ENCODE data around the gene C9orf85. TPM values are rescaled to one million over a fixed set of nuclear protein-coding genes. Genes with fewer than 3 reads are reported as not detected.

Gene C9orf85
- total and polyA plus RNA-seq, 5 donors from 2014 or later = 7.2 to 14.7 (median 10.5) TPM

- Histone ChIP-seq H3K4me3 (ENCODE audit: low read depth, low read length) (no peak overlapping the region), H3K9me3 (ENCODE audit: control insufficient read depth in 2 of 2, low read length in 2 of 2) (no peaks in the 10 kb centered on the region), H3K4me1 (ENCODE audit: control insufficient read depth, insufficient read depth, low read length, poor library complexity, severe bottlenecking) (no peaks in the 10 kb centered on the region), H3K36me3 (ENCODE audit: control insufficient read depth, insufficient read depth, low read length) (no peaks in the 10 kb centered on the region), H3K27me3 (ENCODE audit: control insufficient read depth, insufficient read depth, low read length) (no peaks in the 10 kb centered on the region), H3K27ac (ENCODE audit: insufficient read depth, low read length, poor library complexity, severe bottlenecking) (no peak overlapping the region)
- ATAC-seq (ENCODE audit: low read depth in 2 of 2) (no peak), DNase-seq (no peak)
- no peaks in the 10 kb centered on the region for H3K27me3 Mint-ChIP-seq
- H3K4me1 Mint-ChIP-seq = peaks cover 8 to 19% (median 14%) of the 10 kb centered on the region in 4 donors
- no peak overlapping the region for H3K27ac Mint-ChIP-seq
- H3K36me3 Mint-ChIP-seq = peaks cover 22% of the 10 kb centered on the region
- H3K9me3 Mint-ChIP-seq = peaks cover 0 to 3% (median 0%) of the 10 kb centered on the region in 7 donors
- H3K4me3 Mint-ChIP-seq = no peak overlapping the region
Observed at GRCh38 chr9:71929791-71930440, 18.5 kb downstream of the C9orf85 start.

- H3K4me3 ChIP-seq (ENCODE audit: low read depth, low read length) = no peak overlapping the region
- H3K27ac ChIP-seq (ENCODE audit: insufficient read depth, low read length, poor library complexity, severe bottlenecking) = no peak overlapping the region
- H3K9me3 ChIP-seq (ENCODE audit: control insufficient read depth in 2 of 2, low read length in 2 of 2) = no peaks in the 10 kb centered on the region
- peaks cover 22% of the 10 kb centered on the region for H3K36me3 Mint-ChIP-seq
- ATAC-seq (ENCODE audit: low read depth in 2 of 2) = no peak
- H3K36me3 ChIP-seq (ENCODE audit: control insufficient read depth, insufficient read depth, low read length) = no peaks in the 10 kb centered on the region
- H3K27me3 ChIP-seq (ENCODE audit: control insufficient read depth, insufficient read depth, low read length) = no peaks in the 10 kb centered on the region
- H3K4me1 Mint-ChIP-seq = peaks cover 16 to 27% (median 22%) of the 10 kb centered on the region in 4 donors
- H3K4me1 ChIP-seq (ENCODE audit: control insufficient read depth, insufficient read depth, low read length, poor library complexity, severe bottlenecking) = no peaks in the 10 kb centered on the region
- peaks cover 0 to 3% (median 0%) of the 10 kb centered on the region in 7 donors for H3K9me3 Mint-ChIP-seq
- no peak for DNase-seq
- no peak overlapping the region for H3K4me3 Mint-ChIP-seq
- no peaks in the 10 kb centered on the region for H3K27me3 Mint-ChIP-seq
- H3K27ac Mint-ChIP-seq = no peak overlapping the region
Observed at GRCh38 chr9:71931166-71931565, 19.7 kb downstream of the C9orf85 start.

DNA sequence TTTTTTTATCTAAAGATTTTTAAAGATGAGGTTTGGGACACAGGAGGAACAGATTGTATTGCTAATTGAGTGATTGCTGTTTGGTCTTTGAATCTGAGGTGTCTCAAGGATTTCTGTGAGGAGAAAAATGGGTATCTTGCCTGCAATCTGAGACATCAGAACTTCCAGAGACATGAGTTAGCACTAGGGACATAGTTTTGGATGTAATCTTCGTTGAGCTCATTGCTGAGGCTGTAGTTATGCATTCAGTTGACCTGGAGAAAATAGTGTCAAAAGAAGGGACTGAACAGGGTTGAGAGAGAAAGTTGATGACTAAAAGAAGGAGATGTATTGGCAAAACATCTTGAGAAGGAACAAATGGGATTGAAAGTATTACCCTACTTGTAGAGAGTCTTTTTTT is 24.6 kb downstream of the C9orf85 start:
- Mint-ChIP-seq H3K4me1 (peaks cover 20 to 35% (median 25%) of the 10 kb centered on the region in 4 donors), H3K27ac (peak overlapping the region in 1 of 3 donors; percentile 59)

DNA sequence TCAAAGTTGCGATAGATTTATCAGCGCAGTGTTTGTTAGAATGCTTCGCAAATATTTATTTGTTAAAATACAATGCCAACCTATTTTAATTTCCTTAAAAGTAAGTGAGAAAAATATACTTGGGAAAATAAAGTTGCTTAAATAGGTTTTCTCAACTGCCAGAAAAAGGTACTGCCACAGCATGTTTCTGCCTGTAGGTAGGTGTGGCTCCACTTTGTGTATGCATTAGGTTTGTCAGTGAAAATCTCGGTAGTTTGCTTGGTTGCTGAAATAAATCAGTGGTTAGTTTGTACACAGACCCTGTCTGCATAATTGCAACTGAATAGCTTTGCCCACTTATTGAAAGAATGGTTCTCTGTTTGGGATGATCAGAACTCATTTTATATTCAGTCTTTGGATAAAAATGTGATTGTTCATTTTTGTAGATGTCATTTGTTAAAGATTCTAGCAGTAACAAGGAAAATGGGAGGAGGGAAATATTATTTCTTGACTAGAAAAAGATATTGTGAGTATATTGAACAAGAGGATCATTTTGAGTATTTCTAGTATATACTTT is 25.7 kb downstream of the C9orf85 start:
- DNase-seq = no peak
- Histone ChIP-seq H3K27me3 (ENCODE audit: control insufficient read depth, insufficient read depth, low read length) (no peaks in the 10 kb centered on the region), H3K36me3 (ENCODE audit: control insufficient read depth, insufficient read depth, low read length) (no peaks in the 10 kb centered on the region), H3K9me3 (ENCODE audit: control insufficient read depth in 2 of 2, low read length in 2 of 2) (no peaks in the 10 kb centered on the region), H3K4me1 (ENCODE audit: control insufficient read depth, insufficient read depth, low read length, poor library complexity, severe bottlenecking) (no peaks in the 10 kb centered on the region), H3K4me3 (ENCODE audit: low read depth, low read length) (no peak overlapping the region), H3K27ac (ENCODE audit: insufficient read depth, low read length, poor library complexity, severe bottlenecking) (no peak overlapping the region)
- Mint-ChIP-seq H3K9me3 (peaks cover 0 to 3% (median 0%) of the 10 kb centered on the region in 7 donors), H3K4me3 (no peak overlapping the region), H3K27ac (no peak overlapping the region), H3K4me1 (peaks cover 24 to 46% (median 34%) of the 10 kb centered on the region in 4 donors), H3K27me3 (no peaks in the 10 kb centered on the region), H3K36me3 (peaks cover 10% of the 10 kb centered on the region)
- ATAC-seq (ENCODE audit: low read depth in 2 of 2) = no peak

More for the DNA sequence above, 24.6 kb downstream of the C9orf85 start:
- Mint-ChIP-seq H3K9me3 (peaks cover 0 to 3% (median 0%) of the 10 kb centered on the region in 7 donors), H3K27me3 (no peaks in the 10 kb centered on the region), H3K36me3 (peaks cover 15% of the 10 kb centered on the region), H3K4me3 (no peak overlapping the region)
- no peaks in the 10 kb centered on the region for H3K9me3 ChIP-seq (ENCODE audit: control insufficient read depth in 2 of 2, low read length in 2 of 2)
- no peak for ATAC-seq (ENCODE audit: low read depth in 2 of 2)
- H3K36me3 ChIP-seq (ENCODE audit: control insufficient read depth, insufficient read depth, low read length) = no peaks in the 10 kb centered on the region
- DNase-seq = no peak
- H3K4me3 ChIP-seq (ENCODE audit: low read depth, low read length) = no peak overlapping the region
- no peak overlapping the region for H3K27ac ChIP-seq (ENCODE audit: insufficient read depth, low read length, poor library complexity, severe bottlenecking)
- H3K27me3 ChIP-seq (ENCODE audit: control insufficient read depth, insufficient read depth, low read length) = no peaks in the 10 kb centered on the region
- H3K4me1 ChIP-seq (ENCODE audit: control insufficient read depth, insufficient read depth, low read length, poor library complexity, severe bottlenecking) = no peaks in the 10 kb centered on the region

- H3K36me3 ChIP-seq (ENCODE audit: control insufficient read depth, insufficient read depth, low read length) = no peaks in the 10 kb centered on the region
- H3K27me3 ChIP-seq (ENCODE audit: control insufficient read depth, insufficient read depth, low read length) = no peaks in the 10 kb centered on the region
- Mint-ChIP-seq H3K36me3 (peaks cover 3% of the 10 kb centered on the region), H3K27me3 (no peaks in the 10 kb centered on the region), H3K9me3 (peaks cover 0 to 1% (median 0%) of the 10 kb centered on the region in 7 donors), H3K4me3 (no peak overlapping the region), H3K27ac (no peak overlapping the region), H3K4me1 (peaks cover 24 to 43% (median 37%) of the 10 kb centered on the region in 4 donors)
- no peak overlapping the region for H3K27ac ChIP-seq (ENCODE audit: insufficient read depth, low read length, poor library complexity, severe bottlenecking)
- ATAC-seq (ENCODE audit: low read depth in 2 of 2) (no peak), DNase-seq (no peak)
- H3K9me3 ChIP-seq (ENCODE audit: control insufficient read depth in 2 of 2, low read length in 2 of 2) = no peaks in the 10 kb centered on the region
- no peaks in the 10 kb centered on the region for H3K4me1 ChIP-seq (ENCODE audit: control insufficient read depth, insufficient read depth, low read length, poor library complexity, severe bottlenecking)
- H3K4me3 ChIP-seq (ENCODE audit: low read depth, low read length) = no peak overlapping the region
Observed at GRCh38 chr9:71937898-71938297, 26.5 kb downstream of the C9orf85 start.

GRCh38 chr9:71941060-71941568 is 29.7 kb downstream of the C9orf85 start:
- H3K27me3 ChIP-seq (ENCODE audit: control insufficient read depth, insufficient read depth, low read length) = no peaks in the 10 kb centered on the region
- H3K27ac ChIP-seq (ENCODE audit: insufficient read depth, low read length, poor library complexity, severe bottlenecking) = no peak overlapping the region
- no peak overlapping the region for H3K4me3 ChIP-seq (ENCODE audit: low read depth, low read length)
- H3K27me3 Mint-ChIP-seq = no peaks in the 10 kb centered on the region
- DNase-seq (no peak), ATAC-seq (ENCODE audit: low read depth in 2 of 2) (no peak)
- no peaks in the 10 kb centered on the region for H3K9me3 Mint-ChIP-seq
- no peaks in the 10 kb centered on the region for H3K9me3 ChIP-seq (ENCODE audit: control insufficient read depth in 2 of 2, low read length in 2 of 2)
- peaks cover 24 to 34% (median 31%) of the 10 kb centered on the region in 4 donors for H3K4me1 Mint-ChIP-seq
- no peak overlapping the region for H3K27ac Mint-ChIP-seq
- H3K36me3 Mint-ChIP-seq = no peaks in the 10 kb centered on the region
- no peak overlapping the region for H3K4me3 Mint-ChIP-seq
- H3K4me1 ChIP-seq (ENCODE audit: control insufficient read depth, insufficient read depth, low read length, poor library complexity, severe bottlenecking) = no peaks in the 10 kb centered on the region
- H3K36me3 ChIP-seq (ENCODE audit: control insufficient read depth, insufficient read depth, low read length) = no peaks in the 10 kb centered on the region

GRCh38 chr9:71941998-71942567 is 30.6 kb downstream of the C9orf85 start:
- no peak overlapping the region for H3K4me3 Mint-ChIP-seq
- peaks cover 23 to 31% (median 30%) of the 10 kb centered on the region in 4 donors for H3K4me1 Mint-ChIP-seq
- Histone ChIP-seq H3K4me1 (ENCODE audit: control insufficient read depth, insufficient read depth, low read length, poor library complexity, severe bottlenecking) (no peaks in the 10 kb centered on the region), H3K36me3 (ENCODE audit: control insufficient read depth, insufficient read depth, low read length) (no peaks in the 10 kb centered on the region), H3K27me3 (ENCODE audit: control insufficient read depth, insufficient read depth, low read length) (no peaks in the 10 kb centered on the region), H3K4me3 (ENCODE audit: low read depth, low read length) (no peak overlapping the region), H3K9me3 (ENCODE audit: control insufficient read depth in 2 of 2, low read length in 2 of 2) (no peaks in the 10 kb centered on the region), H3K27ac (ENCODE audit: insufficient read depth, low read length, poor library complexity, severe bottlenecking) (no peak overlapping the region)
- peaks cover 2% of the 10 kb centered on the region for H3K36me3 Mint-ChIP-seq
- DNase-seq = no peak
- no peak overlapping the region for H3K27ac Mint-ChIP-seq
- ATAC-seq (ENCODE audit: low read depth in 2 of 2) = no peak
- no peaks in the 10 kb centered on the region for H3K27me3 Mint-ChIP-seq
- H3K9me3 Mint-ChIP-seq = no peaks in the 10 kb centered on the region
